ENCODE results near the gene COPS4. TPM values are rescaled to one million over a fixed set of nuclear protein-coding genes. Genes with fewer than 3 reads are reported as not detected.

The COPS4 gene
- total RNA-seq, 4 donors from 2014 or later = 67.9 to 151 (median 91.9) TPM

DNA sequence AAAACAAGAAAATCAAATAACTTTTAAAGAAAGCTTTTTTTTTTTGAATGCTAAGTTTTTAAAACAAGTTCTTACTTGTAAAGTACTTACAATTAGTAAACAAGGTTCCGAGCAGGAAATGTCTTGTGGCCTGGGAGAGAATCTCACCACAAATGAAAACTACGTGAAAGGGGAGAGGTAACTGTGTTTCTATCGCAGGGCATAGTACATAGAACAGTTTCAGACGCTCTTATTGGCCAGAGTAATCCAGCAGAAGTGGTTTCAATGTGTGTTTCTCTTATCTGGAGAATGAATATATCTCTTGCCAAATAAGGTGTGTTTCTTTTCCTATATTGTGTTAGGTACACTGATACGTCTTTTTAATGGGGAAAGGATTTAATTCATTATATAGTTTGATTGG lies 79.6 kb downstream of the COPS4 start, which contains the start of gene PLAC8:
TSS of gene PLAC8 (minus strand) at position 154 of the 400 bp plus-strand sequence. CDS start 6,808 bp downstream, outside the sequence.
- Histone ChIP-seq H3K36me3 (no peaks in the 10 kb centered on the region), H3K27me3 (no peaks in the 10 kb centered on the region), H3K9me3 (no peaks in the 10 kb centered on the region), H3K4me1 (peaks cover 4% of the 10 kb centered on the region in 2 donors), H3K27ac (no peak within 1 kb of the TSS), H3K4me3 (no peak within 1 kb of the TSS)
- intact Hi-C loops (cut with DNase I; ENCODE audit: low total_unique reads) = loop anchor here (5.0 kb wide), 1 partner anchor 102 kb away; the partner anchor contains the start of gene LIN54
- in situ Hi-C loops (cut with MboI; ENCODE audit: low sequenced_read_pairs in 4 of 4) = no loop called here
- no peak for ATAC-seq
- no peak for DNase-seq
- TF ChIP-seq POLR2A (IDR thresholded peaks at IDR 0.05) = no peak
- TF ChIP-seq, protein P1, sequence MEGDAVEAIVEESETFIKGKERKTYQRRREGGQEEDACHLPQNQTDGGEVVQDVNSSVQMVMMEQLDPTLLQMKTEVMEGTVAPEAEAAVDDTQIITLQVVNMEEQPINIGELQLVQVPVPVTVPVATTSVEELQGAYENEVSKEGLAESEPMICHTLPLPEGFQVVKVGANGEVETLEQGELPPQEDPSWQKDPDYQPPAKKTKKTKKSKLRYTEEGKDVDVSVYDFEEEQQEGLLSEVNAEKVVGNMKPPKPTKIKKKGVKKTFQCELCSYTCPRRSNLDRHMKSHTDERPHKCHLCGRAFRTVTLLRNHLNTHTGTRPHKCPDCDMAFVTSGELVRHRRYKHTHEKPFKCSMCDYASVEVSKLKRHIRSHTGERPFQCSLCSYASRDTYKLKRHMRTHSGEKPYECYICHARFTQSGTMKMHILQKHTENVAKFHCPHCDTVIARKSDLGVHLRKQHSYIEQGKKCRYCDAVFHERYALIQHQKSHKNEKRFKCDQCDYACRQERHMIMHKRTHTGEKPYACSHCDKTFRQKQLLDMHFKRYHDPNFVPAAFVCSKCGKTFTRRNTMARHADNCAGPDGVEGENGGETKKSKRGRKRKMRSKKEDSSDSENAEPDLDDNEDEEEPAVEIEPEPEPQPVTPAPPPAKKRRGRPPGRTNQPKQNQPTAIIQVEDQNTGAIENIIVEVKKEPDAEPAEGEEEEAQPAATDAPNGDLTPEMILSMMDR (IDR thresholded peaks at IDR 0.05 in 4 of 5, conservative IDR thresholded peaks at IDR 0.05 in 1 of 5) = no peak

DNA sequence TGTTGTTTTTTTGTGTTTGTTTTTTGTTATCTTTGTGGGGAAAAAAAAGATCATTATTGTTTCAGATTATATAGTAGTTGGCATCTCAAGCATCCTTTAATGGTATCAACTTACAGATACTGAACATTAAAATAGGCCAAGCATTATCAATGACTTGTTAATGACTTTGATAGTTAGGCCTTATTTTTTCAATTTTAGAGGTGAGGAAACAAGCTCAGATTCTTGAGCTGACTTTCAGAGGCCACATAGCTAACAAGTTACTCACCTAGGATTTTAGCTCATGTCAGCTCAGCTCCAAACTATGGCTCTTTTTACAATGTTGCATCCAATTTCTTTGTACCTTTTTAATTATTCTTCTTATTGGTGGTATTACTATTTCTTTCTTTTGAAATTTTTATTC lies 80.0 kb downstream of the COPS4 start:
- Histone ChIP-seq H3K9me3 (no peaks in the 10 kb centered on the region), H3K4me1 (peaks cover 4% of the 10 kb centered on the region in 2 donors), H3K4me3 (no peak overlapping the region), H3K27me3 (no peaks in the 10 kb centered on the region), H3K36me3 (no peaks in the 10 kb centered on the region), H3K27ac (no peak overlapping the region)
- intact Hi-C loops (cut with DNase I; ENCODE audit: low total_unique reads) (loop anchor here (5.0 kb wide), 1 partner anchor 103 kb away; the partner anchor contains the start of gene LIN54), in situ Hi-C loops (cut with MboI; ENCODE audit: low sequenced_read_pairs in 4 of 4) (no loop called here)
- ATAC-seq = no peak
- DNase-seq = no peak
- TF ChIP-seq, protein P1 (IDR thresholded peaks at IDR 0.05 in 4 of 5, conservative IDR thresholded peaks at IDR 0.05 in 1 of 5) = no peak
- TF ChIP-seq POLR2A (IDR thresholded peaks at IDR 0.05) = no peak

DNA sequence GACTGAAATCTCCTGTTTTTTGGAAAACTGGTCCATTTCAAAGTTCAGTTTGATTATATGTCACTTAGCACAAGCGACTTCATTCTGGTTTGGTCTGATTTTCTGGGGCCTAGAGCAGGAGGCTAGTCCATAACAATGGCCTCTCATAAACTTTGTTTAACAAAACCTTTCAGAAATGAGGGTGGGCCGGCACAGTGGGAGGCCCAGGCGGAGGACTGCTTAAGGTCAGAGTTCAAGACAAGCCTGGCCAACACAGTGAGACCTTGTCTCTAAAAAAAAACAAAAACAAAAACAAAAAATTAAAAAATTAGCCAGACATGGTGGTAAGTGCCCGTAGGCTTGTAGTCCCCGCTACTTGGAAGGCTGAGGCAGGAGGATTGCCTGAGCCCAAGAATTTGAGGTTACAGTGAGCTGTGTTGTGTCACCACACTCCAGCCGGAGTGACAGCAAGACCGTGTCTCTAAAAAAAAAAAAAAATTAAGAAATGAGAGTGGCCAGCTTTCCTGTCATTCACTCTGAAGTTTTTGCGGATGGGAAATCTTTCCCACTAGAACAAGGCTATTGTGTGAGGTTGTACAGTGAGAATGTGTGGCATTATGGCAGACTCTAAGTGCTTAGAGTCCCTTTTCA lies 80.8 kb downstream of the COPS4 start:
- H3K27ac ChIP-seq = no peak overlapping the region
- TF ChIP-seq, protein P1 (IDR thresholded peaks at IDR 0.05 in 4 of 5, conservative IDR thresholded peaks at IDR 0.05 in 1 of 5) = no peak
- no peak for TF ChIP-seq POLR2A (IDR thresholded peaks at IDR 0.05)
- H3K36me3 ChIP-seq = no peaks in the 10 kb centered on the region
- H3K27me3 ChIP-seq = no peaks in the 10 kb centered on the region
- peaks cover under 1% of the 10 kb centered on the region in 2 donors for H3K4me1 ChIP-seq
- no peak for DNase-seq
- no peaks in the 10 kb centered on the region for H3K9me3 ChIP-seq
- H3K4me3 ChIP-seq = no peak overlapping the region
- intact Hi-C loops (cut with DNase I; ENCODE audit: low total_unique reads) (no loop called here), in situ Hi-C loops (cut with MboI; ENCODE audit: low sequenced_read_pairs in 4 of 4) (no loop called here)
- no peak for ATAC-seq

DNA sequence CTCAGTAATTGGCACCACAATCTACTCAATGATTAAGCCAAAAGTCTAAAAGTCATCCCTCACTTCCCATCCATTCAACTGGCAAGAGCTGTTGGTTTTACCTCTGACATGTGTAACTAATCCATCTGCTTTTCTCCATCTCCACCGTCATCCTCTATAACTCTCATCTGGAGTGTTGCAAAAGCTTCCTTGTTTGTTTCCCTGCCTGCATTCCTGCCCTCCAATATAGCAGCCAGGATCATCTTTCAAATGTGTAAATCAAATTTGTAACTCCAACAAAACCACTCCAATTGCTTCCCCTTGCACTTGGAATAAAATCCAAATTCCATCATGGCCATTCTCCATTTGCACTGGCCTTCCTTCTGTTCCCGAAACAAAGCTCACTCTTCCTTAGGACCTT lies 83.9 kb downstream of the COPS4 start:
- intact Hi-C loops (cut with DNase I; ENCODE audit: low total_unique reads) = no loop called here

More for the DNA sequence above, 83.9 kb downstream of the COPS4 start:
- Histone ChIP-seq H3K4me3 (no peak overlapping the region), H3K27me3 (no peaks in the 10 kb centered on the region), H3K36me3 (no peaks in the 10 kb centered on the region), H3K4me1 (no peaks in the 10 kb centered on the region), H3K27ac (no peak overlapping the region), H3K9me3 (no peaks in the 10 kb centered on the region)
- in situ Hi-C loops (cut with MboI; ENCODE audit: low sequenced_read_pairs in 4 of 4) = no loop called here
- no peak for DNase-seq
- no peak for ATAC-seq
- TF ChIP-seq POLR2A (IDR thresholded peaks at IDR 0.05) = no peak
- TF ChIP-seq, protein P1 (IDR thresholded peaks at IDR 0.05 in 4 of 5, conservative IDR thresholded peaks at IDR 0.05 in 1 of 5) = no peak
